ENCODE data around the gene CLCA1. TPM values are rescaled to one million over a fixed set of nuclear protein-coding genes. Genes with fewer than 3 reads are reported as not detected.

The CLCA1 gene
- total RNA-seq, 1 experiment from 2014 or later, result 0.12 TPM

DNA sequence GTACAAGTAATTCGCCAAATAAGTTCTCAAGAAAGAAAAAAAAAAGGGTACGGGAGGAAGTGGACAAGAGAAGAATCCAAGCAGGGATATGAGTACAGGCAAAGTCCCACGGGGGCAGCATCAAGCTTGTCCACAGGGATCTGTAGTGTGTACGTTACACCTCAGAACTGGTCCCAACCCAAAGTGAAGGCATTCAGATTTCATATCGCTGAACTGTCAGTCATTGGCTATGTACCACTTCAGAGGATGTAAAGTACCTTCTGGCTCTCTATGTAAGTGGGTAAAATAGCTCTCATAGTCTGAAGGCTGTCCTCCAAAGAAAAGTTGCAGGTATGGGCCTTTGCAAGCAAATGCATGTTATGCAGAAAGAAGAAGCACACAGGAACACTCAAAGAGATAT is 70.0 kb downstream of the CLCA1 start:
- no peak for ATAC-seq
- POLR2A ChIA-PET, result no interaction called here
- Histone ChIP-seq H2AFZ (ENCODE audit: low read depth, low read length, poor library complexity, severe bottlenecking) (no peak overlapping the region), H3K4me3 (replicated peaks in 1 of 2; ENCODE audit: low read depth in 1 of 2, low read length in 2 of 2) (no peak overlapping the region), H3K9me3 (ENCODE audit: control insufficient read depth in 1 of 2, insufficient read depth in 1 of 2, low read depth in 1 of 2, low read length in 2 of 2) (no peaks in the 10 kb centered on the region), H3K79me2 (ENCODE audit: insufficient read depth, low read length) (no peaks in the 10 kb centered on the region), H3K4me2 (ENCODE audit: low read length) (no peak overlapping the region), H3K27me3 (ENCODE audit: insufficient read depth, low read length) (no peaks in the 10 kb centered on the region), H4K20me1 (ENCODE audit: insufficient read depth) (no peaks in the 10 kb centered on the region), H3K36me3 (ENCODE audit: control insufficient read depth in 1 of 2, insufficient read depth in 2 of 2, low read length in 2 of 2) (no peaks in the 10 kb centered on the region), H3K9me2 (ENCODE audit: insufficient read depth) (no peaks in the 10 kb centered on the region), H3K27ac (ENCODE audit: low read depth, low read length) (no peak overlapping the region), H3K9ac (ENCODE audit: low read length) (no peak overlapping the region), H3K4me1 (ENCODE audit: control insufficient read depth in 1 of 2, insufficient read depth in 2 of 2, low read length in 2 of 2) (0 out of 4 replicates have a peak, but pooled peaks cover 0 to 3% of the 10 kb centered on the region in 2 experiments)
- intact Hi-C loops (cut with micrococcal nuclease), result no loop called here
- no TSS peak for BruUV-seq (replicated peaks)
- DNase-seq (ENCODE audit: low read depth, low spot score), result no peak
- RAD21 ChIA-PET (ENCODE audit: low non-redundant PET in 1 of 2, low total read pairs in 2 of 2, uncharacterized antibody in 2 of 2, unreplicated experiment in 2 of 2), result no interaction called here
- TF ChIP-seq POLR2AphosphoS5 (IDR thresholded peaks at IDR 0.05; ENCODE audit: low read depth, low read length) (no peak), SP1 (IDR thresholded peaks at IDR 0.05; ENCODE audit: low read depth) (no peak), CBX3 (IDR thresholded peaks at IDR 0.05; ENCODE audit: low read depth) (no peak), ZFX (IDR thresholded peaks at IDR 0.05) (no peak), FOSL1 (IDR thresholded peaks at IDR 0.05; ENCODE audit: low read depth) (no peak), CTCF (IDR thresholded peaks at IDR 0.05 in 2 of 3, conservative IDR thresholded peaks at IDR 0.05 in 1 of 3; ENCODE audit: borderline replicate concordance in 1 of 3, insufficient read depth in 1 of 3, low read depth in 2 of 3, low read length in 2 of 3) (no peak), ZNF274 (IDR thresholded peaks at IDR 0.05; ENCODE audit: low read depth, low read length) (no peak), POLR2A (IDR thresholded peaks at IDR 0.05; ENCODE audit: borderline replicate concordance, extremely low read depth, insufficient read depth, insufficient read length) (no peak)
- TF ChIP-seq, protein P1, sequence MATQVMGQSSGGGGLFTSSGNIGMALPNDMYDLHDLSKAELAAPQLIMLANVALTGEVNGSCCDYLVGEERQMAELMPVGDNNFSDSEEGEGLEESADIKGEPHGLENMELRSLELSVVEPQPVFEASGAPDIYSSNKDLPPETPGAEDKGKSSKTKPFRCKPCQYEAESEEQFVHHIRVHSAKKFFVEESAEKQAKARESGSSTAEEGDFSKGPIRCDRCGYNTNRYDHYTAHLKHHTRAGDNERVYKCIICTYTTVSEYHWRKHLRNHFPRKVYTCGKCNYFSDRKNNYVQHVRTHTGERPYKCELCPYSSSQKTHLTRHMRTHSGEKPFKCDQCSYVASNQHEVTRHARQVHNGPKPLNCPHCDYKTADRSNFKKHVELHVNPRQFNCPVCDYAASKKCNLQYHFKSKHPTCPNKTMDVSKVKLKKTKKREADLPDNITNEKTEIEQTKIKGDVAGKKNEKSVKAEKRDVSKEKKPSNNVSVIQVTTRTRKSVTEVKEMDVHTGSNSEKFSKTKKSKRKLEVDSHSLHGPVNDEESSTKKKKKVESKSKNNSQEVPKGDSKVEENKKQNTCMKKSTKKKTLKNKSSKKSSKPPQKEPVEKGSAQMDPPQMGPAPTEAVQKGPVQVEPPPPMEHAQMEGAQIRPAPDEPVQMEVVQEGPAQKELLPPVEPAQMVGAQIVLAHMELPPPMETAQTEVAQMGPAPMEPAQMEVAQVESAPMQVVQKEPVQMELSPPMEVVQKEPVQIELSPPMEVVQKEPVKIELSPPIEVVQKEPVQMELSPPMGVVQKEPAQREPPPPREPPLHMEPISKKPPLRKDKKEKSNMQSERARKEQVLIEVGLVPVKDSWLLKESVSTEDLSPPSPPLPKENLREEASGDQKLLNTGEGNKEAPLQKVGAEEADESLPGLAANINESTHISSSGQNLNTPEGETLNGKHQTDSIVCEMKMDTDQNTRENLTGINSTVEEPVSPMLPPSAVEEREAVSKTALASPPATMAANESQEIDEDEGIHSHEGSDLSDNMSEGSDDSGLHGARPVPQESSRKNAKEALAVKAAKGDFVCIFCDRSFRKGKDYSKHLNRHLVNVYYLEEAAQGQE (IDR thresholded peaks at IDR 0.05; ENCODE audit: low read depth), result no peak
- CTCF ChIA-PET, result no interaction called here
